Glomerular endothelial cell (primary cell): Measurements from ENCODE around the gene CASP2. TPM values are rescaled to one million over a fixed set of nuclear protein-coding genes. Genes with fewer than 3 reads are reported as not detected.

Source experiments
- DNase-seq: peaks from one replicate; pipeline ENCODE4 v3.0.0-alpha.2; 2011; ENCODE audit warnings: low read depth, low spot score; ENCODE audit errors: extremely low read depth
- total RNA-seq: library from RNA; depleted of rRNA; stranded (reverse); fragments of >200 nt; gene quantifications from 2 replicates; pipeline ENCODE4 v1.2.3, GENCODE V29; 2015

Gene CASP2
- total RNA-seq, result 12.4 and 19.7 TPM in 2 replicates

DNA sequence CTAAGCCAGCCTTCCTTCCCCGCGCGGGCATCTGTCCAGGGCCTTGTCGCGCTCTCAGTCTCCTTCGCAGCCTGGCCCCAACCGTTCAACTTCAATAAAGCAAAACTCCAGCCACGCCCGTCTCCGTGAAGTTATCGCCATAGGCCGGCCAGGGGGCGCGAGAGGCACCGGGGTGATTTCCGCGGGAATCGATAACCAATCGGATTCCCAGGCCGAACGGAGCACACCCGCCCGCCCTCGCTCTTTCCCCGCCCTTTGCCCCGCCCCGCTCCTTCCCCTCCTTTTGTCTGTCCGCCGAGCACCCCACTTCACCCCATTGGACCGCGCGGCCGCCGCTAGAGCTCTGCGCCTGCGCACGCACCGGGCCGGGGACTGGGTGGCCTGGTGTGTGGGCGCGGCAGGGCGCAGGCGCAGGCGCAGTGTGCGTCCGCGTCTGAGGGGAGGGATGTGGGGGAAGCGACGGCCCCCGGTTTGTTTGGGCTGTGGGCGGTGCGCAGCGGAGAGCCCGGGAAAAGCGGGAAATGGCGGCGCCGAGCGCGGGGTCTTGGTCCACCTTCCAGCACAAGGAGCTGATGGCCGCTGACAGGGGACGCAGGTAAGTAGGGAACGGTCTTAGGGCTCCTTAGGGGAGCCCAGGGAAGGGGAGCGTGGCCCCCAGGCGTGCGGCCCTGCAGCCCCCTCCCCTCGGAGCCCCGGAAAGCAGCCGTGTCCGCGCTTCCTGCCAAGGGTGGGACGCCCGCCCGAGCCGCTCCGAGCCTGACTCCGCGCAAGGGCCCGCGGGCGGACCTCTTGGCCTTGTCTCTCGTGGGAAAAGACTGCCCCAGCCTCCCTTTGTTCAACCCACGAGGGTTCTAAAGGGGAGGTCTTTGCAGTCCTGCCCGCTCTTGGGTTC, at the start of gene CASP2:
TSS of gene CASP2 (plus strand) at position 417 of the 892 bp plus-strand sequence. CDS start at position 522, 105 bp downstream.
- no peak for DNase-seq

DNA sequence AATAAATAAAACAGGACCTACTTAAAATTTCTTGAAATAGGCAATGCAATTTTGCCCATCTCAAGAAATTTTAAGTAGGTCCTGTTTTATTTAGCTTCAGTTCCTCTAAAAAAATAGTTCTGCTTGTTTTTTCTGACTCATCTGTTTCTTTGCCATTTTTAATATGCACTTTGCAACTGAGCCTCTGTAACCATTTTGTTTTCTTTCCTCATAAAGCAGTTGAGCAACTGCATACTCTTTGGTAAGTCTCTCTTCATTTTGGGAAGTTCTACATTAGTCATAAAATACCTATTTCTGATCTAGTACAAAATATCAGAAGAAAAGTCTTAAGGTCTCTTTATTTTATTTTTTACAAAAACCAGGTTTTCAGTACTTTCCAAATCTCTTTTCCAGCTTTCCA, 48.3 kb upstream of the CASP2 start:
- no peak for DNase-seq

DNA sequence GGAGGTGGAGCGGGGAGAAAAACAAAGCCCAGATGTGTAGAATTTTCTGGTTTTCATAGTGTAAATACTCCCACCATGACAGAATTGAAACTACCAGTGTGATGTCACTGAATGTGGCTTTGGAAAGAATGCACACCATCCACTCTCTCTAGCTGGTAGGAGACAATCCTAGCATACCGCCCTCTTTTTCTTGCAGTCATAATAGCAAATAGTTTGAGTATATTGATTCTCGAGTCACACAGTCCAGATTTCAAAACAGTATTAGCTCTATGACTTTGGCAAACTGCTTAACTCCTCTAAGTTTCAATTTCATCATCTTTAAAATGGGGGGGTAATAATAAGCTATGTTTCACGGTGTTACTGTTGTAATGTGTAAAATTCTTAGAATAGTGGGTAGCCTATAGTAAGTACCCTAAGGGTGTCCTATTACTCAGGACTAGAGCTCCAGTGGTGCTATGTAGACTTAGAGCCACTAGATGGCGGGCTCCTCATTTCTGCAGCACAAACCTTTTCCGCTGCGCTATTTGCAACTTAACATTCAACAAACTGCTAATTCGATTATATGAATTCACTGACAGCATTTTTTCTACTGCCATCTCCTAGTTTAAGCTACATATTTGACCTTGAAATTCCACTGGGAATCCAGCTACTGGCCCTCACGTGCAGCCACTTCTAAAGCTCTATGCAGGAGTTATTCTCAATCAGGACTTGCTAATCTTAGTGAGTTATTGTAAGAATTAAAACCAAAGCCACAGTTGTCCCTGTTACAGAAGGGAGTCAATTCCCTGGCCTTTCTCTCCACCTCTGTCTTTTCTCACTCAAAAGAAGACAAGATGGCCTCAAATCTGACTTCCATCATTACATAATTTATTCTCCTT, 47.6 kb upstream of the CASP2 start:
- peak; percentile 61 for DNase-seq

DNA sequence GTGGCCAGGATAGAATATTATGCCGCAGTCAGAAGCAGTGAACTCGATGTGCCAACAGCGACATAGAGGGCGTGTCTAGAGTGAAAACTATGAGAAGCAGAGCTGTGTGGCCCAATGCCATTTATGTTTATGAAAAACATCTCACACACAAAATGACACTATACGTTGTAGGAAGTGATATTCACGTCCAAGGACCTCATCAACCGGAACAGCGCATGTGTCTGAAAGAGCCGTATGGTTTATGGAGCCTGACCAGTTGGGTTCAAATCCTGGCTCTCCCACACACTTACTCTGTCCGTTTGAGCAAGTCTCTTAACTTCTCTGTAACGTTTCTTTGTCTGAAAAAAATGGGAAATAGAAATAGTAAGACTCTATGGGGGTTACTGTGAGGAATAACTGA, 45.8 kb upstream of the CASP2 start:
- DNase-seq, result no peak

DNA sequence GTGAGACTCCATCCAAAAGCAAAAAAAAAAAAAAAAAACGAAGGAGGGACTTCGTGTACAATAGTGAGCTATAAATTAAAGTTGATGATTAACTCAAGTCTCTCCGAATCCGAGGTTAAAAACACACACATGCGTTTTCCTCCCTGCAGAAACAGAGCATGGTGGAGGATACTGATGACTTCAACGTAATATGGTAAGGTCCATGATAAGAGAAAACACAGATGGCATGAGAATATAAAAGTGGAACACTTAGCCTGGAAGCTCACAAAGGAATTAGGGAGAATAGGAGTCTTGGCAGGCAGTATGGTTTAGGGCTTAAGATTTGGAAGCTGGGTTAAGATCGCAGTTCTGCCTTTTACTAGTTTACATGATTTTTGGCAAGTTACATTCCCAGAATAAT, 45.0 kb upstream of the CASP2 start:
- DNase-seq, result no peak

DNA sequence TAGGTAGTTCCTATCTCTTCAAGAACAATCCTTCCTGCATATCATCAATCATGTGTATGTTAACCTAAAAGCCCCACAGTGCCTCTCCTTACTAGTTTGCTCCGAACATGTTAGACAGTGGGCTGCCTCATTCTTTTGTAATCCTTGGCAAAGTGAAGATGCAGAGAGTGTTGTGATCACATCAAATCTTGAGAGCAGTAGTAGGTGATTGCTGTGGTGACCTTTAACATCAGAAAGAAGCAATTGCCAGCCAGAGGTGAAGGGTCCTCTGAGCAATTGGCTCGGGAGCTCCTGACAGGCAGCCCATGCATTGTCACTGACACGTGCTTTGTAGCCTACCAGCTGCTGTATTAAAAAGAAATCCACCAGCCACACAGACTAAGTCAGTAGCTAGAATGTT, 44.5 kb upstream of the CASP2 start:
- no peak for DNase-seq

DNA sequence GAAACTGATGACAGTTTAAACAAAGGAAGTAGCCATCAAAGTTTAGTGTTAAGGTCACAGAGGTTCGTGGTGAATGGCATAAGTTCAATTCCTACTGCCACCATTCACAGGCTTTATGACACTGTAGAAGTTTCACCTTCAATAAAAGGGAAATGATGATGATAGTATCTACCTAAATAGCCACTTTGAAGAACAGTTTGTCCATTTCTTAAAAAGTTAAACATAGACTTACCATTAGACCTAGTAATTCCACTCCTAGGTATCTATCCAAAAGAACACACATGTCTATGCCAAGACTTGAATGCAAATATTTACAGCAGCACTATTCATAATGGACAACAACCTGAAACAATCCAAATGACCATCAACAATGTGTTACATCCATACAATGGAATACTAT, 43.8 kb upstream of the CASP2 start:
- no peak for DNase-seq

DNA sequence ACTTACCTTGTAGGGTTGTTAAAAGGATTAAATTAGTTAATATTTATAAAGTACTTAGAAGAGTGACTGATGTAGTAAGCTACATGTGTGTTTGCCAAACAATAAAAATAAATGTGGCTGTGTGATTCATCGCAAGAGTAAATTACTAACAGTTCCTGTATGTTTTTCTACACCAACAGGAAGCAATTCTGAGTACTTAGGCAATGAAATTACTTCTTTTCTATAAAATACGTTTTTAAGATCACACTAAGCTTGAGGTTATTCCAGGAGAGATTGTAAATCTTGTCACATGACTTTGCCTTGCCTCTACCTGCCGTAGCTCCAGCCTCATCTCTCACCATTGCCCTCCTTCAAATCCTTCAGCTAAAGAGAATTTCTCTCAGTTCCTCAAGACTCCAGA, 43.0 kb upstream of the CASP2 start:
- DNase-seq, result no peak

DNA sequence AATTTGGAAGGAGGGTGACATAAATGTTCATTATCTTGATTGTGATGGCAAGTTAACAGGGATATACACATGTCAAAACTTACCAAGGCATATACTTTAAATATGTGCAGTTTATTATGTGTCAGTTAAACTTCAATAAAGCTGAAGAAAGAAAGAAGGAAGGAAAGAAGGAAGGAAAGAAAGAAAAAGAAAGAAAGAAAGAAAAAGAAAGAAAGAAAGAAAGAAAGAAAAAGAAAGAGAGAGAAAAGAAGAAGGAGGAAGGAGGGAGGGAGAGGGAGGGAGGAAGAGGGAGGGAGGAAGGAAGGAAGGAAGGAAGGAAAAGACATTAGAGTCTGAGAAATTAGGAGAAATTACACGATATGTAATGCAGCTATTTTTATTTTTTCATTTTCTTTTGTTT, 40.8 kb upstream of the CASP2 start:
- no peak for DNase-seq

DNA sequence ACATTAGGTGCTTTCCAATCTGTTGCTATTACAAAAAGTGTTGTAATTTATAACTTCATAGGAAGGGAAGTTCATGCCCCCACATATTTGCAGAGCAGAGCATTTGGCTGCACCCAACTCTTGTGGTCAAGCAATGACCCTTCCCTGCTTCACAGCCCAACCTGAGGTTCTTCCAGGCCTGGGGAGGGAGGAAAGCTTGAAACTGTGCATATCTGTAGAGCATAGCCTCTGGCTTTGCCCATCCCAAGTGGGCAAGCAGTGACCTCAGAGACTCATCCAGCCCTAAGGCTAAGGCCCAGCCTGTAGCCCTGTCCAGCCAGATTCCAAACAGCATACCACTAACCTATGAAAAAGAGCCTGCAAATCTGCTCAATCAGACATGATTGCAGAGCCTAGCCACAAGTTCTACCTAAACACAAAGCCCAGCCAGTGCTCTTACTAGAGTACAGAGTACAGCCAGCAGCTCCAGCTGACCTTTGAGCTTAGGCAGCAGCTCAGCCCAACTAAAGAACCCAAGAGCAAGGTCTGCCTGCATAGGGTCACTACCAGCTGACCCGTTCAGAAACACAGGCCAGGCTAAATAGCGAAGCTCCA, 39.3 kb upstream of the CASP2 start:
- no peak for DNase-seq

DNA sequence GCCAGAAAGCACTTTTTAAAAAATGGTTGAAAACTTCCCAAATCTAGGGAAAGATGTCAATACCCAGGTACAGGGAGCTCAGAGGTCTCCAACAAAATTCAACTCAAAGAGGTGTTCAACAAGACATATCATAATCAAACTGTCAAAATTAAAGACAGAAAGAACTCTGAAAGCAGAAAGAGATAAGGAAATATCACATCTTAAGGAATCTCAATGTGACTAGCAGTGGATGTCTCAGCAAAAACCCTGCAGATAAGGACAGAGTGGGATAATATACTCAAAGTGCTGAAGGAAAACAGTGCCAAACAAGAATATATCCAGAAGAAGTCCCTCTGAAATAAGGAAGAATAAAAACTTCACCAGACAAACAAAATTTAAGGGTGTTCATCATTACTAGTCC, 38.0 kb upstream of the CASP2 start:
- no peak for DNase-seq

DNA sequence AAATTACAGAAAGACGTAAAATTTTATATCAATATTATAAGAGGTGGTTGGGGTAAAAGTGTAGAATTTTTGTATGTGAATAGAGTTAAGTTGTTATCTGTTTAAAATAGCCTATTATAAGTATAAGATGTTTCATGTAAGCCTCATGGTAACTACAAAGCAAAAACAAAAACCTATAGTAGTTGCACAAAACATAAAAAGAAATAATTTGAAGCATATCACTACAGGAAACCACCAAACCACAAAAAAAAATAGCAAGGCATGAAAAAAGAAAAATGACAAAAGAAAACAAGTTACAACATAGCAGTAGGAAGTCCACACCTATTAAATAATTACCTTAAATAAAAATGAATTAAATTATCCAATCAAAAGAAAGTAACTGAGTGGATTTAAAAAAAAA, 37.3 kb upstream of the CASP2 start:
- DNase-seq, result no peak

DNA sequence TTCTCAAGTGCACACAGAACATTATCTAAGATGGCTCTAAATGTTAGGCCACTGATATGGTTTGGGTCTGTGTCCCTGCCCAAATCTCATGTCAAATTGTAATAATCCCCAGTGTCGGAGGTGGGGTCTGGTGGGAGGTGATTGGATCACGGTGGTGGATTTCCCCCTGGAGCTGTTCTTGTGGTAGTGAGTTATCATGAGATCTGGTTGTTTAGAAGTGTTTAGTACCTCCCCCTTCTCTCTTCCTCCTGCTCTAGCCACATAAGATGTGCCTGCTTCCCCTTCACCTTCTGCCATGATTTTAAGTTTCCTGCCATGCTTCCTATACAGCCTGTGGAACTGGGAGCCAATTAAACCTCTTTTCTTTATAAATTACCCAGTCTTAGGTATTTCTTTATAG, 36.1 kb upstream of the CASP2 start:
- DNase-seq, result no peak

DNA sequence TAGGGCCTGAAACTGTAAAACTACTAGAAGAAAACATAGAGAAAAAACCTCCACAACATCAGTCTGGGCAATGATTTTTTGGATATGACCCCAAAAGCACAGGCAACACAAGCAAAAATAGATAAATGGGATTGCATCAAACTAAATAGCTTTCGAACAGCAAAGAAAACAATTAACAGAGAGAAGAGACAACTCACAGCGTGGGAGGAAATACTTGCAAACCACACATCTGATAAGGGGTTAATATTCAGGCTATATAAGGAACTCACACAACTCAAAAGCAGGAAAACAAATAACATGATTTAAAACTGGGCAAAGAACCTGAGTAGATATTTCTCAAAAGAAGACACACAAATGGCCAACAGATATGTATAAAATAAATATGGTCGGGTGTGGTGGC, 32.6 kb upstream of the CASP2 start:
- DNase-seq, result no peak

DNA sequence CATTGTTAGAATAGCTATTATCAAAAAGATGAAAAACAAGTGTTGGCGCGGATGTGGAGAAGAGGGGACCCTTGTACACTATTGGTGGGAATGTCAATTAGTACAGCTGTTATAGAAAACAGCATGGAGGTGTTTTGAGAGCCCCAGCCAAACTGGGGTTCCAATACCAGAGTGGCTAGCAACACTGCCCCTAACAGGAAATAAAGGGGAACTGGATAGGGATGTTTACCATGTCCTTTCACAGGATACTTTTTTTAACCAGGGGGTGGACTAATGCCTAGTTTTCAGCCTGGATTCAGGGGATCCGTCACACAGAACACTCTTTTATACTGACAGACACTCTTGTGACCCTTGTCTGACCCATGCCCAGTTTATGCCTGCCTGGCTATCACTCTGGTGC, 31.8 kb upstream of the CASP2 start:
- no peak for DNase-seq

DNA sequence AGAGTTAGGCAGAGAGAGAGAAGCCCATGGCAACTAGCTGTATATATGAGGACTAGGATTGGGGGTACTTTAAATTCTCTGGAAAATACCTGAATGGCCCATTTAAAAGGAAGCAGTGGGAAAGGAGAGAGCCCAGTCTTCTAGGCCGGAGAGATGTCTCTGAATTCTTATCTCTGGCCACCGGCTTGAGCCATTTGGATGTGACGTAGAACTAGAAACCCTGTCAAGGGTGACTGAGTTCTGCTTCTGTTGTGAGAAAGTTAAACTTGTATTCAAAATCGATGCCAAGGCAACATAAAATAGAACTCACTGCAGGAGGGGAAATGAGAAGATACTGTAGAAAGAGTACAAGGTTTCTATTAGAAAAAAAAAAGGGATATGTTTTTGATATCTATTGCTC, 31.2 kb upstream of the CASP2 start:
- no peak for DNase-seq

DNA sequence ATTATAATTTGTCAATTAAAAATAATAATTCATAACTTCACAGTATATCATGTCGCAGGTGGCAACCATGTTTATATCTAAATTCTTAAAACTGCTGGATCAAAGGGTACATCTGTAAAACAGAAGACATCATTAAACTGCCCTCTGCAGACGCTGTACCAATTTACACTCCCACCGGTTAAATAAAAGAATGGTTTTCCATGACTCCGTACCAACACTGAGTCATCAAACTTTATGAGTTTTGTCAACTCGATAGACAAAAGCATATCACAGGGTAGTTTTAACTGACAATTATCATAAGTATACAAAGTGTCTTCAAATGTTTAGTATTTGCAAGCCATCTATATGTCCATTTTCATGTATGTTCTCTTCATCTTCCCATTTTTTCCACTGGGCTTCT, 30.6 kb upstream of the CASP2 start:
- DNase-seq, result no peak

DNA sequence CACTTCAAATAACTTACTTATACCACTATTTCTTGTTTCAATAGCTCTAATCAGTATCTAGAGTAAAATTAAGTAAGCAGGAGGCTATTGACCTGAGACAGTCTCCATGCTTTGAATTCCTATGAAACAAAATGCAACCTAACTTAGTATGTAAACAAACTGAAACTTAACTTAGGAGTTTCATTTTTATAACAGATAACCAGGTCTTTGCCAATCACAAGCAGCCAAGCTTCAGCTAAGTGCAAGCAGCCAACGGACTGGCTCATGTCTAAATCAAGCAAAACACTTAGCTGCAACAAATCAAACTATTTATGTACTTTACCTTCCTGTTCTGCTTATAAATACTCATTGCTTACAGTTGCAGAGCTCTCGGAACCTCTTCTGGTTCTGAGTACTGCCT, 29.3 kb upstream of the CASP2 start:
- DNase-seq, result no peak

DNA sequence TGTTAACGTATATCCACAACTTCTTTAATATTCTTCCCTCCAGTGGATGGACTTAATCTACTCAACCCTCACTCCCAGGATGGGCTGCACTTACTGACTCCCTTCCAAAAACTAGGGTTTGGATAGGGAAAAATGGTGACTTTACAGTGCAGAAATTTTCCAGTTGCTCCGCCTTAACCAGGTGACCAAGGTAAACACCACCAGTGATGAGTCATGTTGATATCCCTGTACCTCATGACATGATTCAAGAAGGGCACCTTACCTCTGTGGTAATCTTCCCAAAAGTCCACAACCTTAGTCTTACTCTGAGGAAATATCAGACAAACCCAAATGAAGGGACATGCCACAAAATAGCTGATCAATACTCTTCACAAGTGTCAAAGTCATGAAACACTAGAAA, 28.4 kb upstream of the CASP2 start:
- no peak for DNase-seq

DNA sequence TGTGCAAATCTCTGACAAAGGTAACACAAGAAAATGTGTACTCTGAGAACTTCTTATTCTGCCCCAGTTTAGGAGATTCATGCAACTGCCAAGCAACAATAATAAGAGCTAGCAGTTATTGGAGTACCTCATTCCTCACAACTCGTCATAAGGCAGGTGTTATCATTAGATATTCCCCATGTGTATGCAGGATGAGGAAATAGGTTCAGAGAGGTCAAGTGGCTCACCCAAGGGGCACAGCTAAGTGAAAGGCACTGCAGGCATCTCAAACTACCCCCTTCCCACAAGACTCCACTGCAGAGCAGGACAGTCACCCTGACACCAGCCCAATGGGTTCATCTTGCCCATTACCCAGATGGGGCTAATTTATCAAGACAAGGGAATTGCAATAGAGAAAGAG, 26.2 kb upstream of the CASP2 start:
- DNase-seq, result no peak
